Neuronal stem cell (in vitro differentiated cells): Measurements from ENCODE around the gene MREG.
"Not testable (repeated sequence)": the region's sequence is repeated elsewhere in the genome, so short reads cannot be mapped to it uniquely, and the experiment has no call there.

ENCODE experiments used
- DNase-seq: peaks from one replicate; pipeline ENCODE4 v3.0.0-alpha.2; 2013; ENCODE audit warnings: low spot score
- H2AFZ ChIP-seq: one replicate; pipeline ENCODE4 v1.6.1; 2013; ENCODE audit warnings: mild to moderate bottlenecking, low read length, inconsistent platforms
- H2AK5ac ChIP-seq: 2 replicates; pipeline ENCODE4 v1.6.1; 2013; ENCODE audit warnings: low read depth, mild to moderate bottlenecking, inconsistent platforms, low read length, moderate library complexity, mixed read lengths
- H2BK120ac ChIP-seq: 2 replicates; pipeline ENCODE4 v1.6.1; 2013; ENCODE audit warnings: low read depth, mild to moderate bottlenecking, inconsistent platforms, low read length, moderate library complexity, mixed read lengths
- H2BK12ac ChIP-seq: one replicate; pipeline ENCODE4 v1.6.1; 2013; ENCODE audit warnings: low read length, inconsistent platforms
- H2BK15ac ChIP-seq: 2 replicates; pipeline ENCODE4 v1.6.1; 2013; ENCODE audit warnings: mild to moderate bottlenecking, low read length, inconsistent platforms, mixed read lengths
- H2BK5ac ChIP-seq: one replicate; pipeline ENCODE4 v1.6.1; 2013; ENCODE audit warnings: inconsistent platforms, mild to moderate bottlenecking, low read length, moderate library complexity
- H3K14ac ChIP-seq: one replicate; pipeline ENCODE4 v1.6.1; 2013; ENCODE audit warnings: low read length, inconsistent platforms
- H3K18ac ChIP-seq: 2 replicates; pipeline ENCODE4 v1.6.1; 2013; ENCODE audit warnings: low read length, inconsistent platforms
- H3K23ac ChIP-seq: 2 replicates; pipeline ENCODE4 v1.6.1; 2013; ENCODE audit warnings: low read depth, mild to moderate bottlenecking, mixed read lengths, low read length, inconsistent platforms; ENCODE audit not compliant: poor library complexity
- H3K27ac ChIP-seq: replicated peaks from 3 replicates; pipeline ENCODE4 v1.5.1; 2013; ENCODE audit warnings: low read length, inconsistent platforms
- H3K27me3 ChIP-seq, 3 experiments: 2 replicates each; pipeline ENCODE4 v1.6.1; 2013; ENCODE audit warnings: low read length in 3 of 3, mild to moderate bottlenecking in 2 of 3, inconsistent platforms in 1 of 3, low read depth in 1 of 3, mixed read lengths in 1 of 3, moderate library complexity in 1 of 3; ENCODE audit not compliant: control insufficient read depth in 3 of 3, insufficient read depth in 3 of 3
- H3K36me3 ChIP-seq, 2 donors: replicated peaks in 1 of 2; 2 replicates each; pipeline ENCODE4 v1.6.1; 2013; ENCODE audit warnings: low read length in 2 of 2; ENCODE audit not compliant: control insufficient read depth in 2 of 2, insufficient read depth in 2 of 2
- H3K4ac ChIP-seq: 2 replicates; pipeline ENCODE4 v1.6.1; 2013; ENCODE audit warnings: inconsistent platforms, mild to moderate bottlenecking, low read length, moderate library complexity
- H3K4me1 ChIP-seq, 2 donors: 1 replicate in 1 of 2; 2 replicates in 1 of 2; pipeline ENCODE4 v1.6.1; 2013; ENCODE audit warnings: low read length in 2 of 2, low read depth in 1 of 2; ENCODE audit not compliant: control insufficient read depth in 2 of 2, insufficient read depth in 1 of 2
- H3K4me2 ChIP-seq: one replicate; pipeline ENCODE4 v1.6.1; 2013; ENCODE audit warnings: mild to moderate bottlenecking, low read length, inconsistent platforms; ENCODE audit not compliant: insufficient read depth, poor library complexity, severe bottlenecking
- H3K4me3 ChIP-seq, 2 donors: 2 replicates each; pipeline ENCODE4 v1.5.1; 2013; ENCODE audit warnings: low read length in 2 of 2, mild to moderate bottlenecking in 2 of 2, inconsistent platforms in 1 of 2, moderate library complexity in 1 of 2
- H3K79me1 ChIP-seq: one replicate; pipeline ENCODE4 v1.6.1; 2013; ENCODE audit warnings: low read depth, mild to moderate bottlenecking, inconsistent platforms, low read length, moderate library complexity
- H3K9ac ChIP-seq: one replicate; pipeline ENCODE4 v1.6.1; 2013; ENCODE audit warnings: mild to moderate bottlenecking, low read depth, low read length, inconsistent platforms; ENCODE audit not compliant: poor library complexity
- H3K9me3 ChIP-seq, 2 donors: replicated peaks in 1 of 2; 2 replicates each; pipeline versions ENCODE3 to v1.6.1; 2013; ENCODE audit warnings: low read length in 2 of 2, mild to moderate bottlenecking in 2 of 2, inconsistent platforms in 1 of 2, low read depth in 1 of 2, mixed read lengths in 1 of 2, moderate library complexity in 1 of 2; ENCODE audit not compliant: control insufficient read depth in 2 of 2, insufficient read depth in 1 of 2
- H4K8ac ChIP-seq: one replicate; pipeline ENCODE4 v1.6.1; 2013; ENCODE audit warnings: low read depth, mild to moderate bottlenecking, inconsistent platforms, low read length, moderate library complexity
- H4K91ac ChIP-seq: one replicate; pipeline ENCODE4 v1.6.1; 2013; ENCODE audit warnings: low read length, low read depth, mild to moderate bottlenecking, inconsistent platforms; ENCODE audit not compliant: poor library complexity
- WGBS, 2 donors: extraction: QIAGEN DNeasy Blood & Tissue Kit; methylation state at CpG; one replicate each; pipeline ENCODE4 v1.1.7; 2013; ENCODE audit warnings: missing lambda C conversion rate in 2 of 2, mixed read lengths in 1 of 2; ENCODE audit not compliant: insufficient read length in 2 of 2, insufficient replicate concordance in 1 of 2; ENCODE audit errors: extremely low coverage in 2 of 2; 5-methylcytosine and 5-hydroxymethylcytosine counted together

MREG gene

GRCh38 chr2:216012133-216012829 lies 1.1 kb downstream of the MREG start:
- Histone ChIP-seq H4K91ac (no peak overlapping the region), H3K9ac (no peak overlapping the region), H2BK12ac (no peak overlapping the region), H3K23ac (no peak overlapping the region), H2AFZ (peak overlapping the region; percentile 99), H3K4me1 (peaks cover 2 to 14% of the 10 kb centered on the region in 2 donors), H3K27ac (no peak overlapping the region), H2BK5ac (no peak overlapping the region), H2AK5ac (no peak overlapping the region), H3K18ac (no peak overlapping the region), H3K79me1 (no peaks in the 10 kb centered on the region), H3K27me3 (no peaks in the 10 kb centered on the region), H3K4me3 (peak overlapping the region in 1 of 2 donors; percentile 69), H3K4ac (no peak overlapping the region), H2BK120ac (no peak overlapping the region), H3K4me2 (peak overlapping the region; percentile 60), H3K36me3 (no peaks in the 10 kb centered on the region), H3K9me3 (no peaks in the 10 kb centered on the region), H2BK15ac (no peak overlapping the region), H4K8ac (no peak overlapping the region), H3K14ac (no peak overlapping the region)
- DNase-seq = no peak
- WGBS, 2 donors = no CpG with 5 or more reads among the region's 6 CpGs

DNA sequence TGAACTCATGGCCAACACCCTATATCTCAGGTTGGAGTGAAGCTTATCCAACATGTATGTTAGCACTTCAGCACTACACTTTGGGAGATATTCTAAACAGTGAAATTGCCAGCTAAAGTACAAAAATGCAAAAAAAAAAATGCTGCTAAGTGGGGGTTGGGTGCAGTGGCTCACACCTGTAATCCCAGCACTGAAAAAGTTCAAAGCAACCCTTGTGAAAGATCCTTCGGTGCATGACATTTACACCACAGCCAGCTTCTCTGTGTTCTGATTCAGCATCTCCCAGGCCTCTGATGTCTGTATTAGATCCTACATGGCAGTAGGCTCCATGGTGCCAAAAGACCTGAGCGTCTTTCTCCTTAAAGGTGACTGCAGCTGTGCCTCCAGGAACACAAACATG lies 4.1 kb downstream of the MREG start:
- H2BK12ac ChIP-seq, H2AFZ ChIP-seq, H4K91ac ChIP-seq, H3K27ac ChIP-seq, H2BK5ac ChIP-seq, H3K36me3 ChIP-seq, H3K4me3 ChIP-seq, H3K4me2 ChIP-seq, H4K8ac ChIP-seq, H3K79me1 ChIP-seq, H3K23ac ChIP-seq, H3K4ac ChIP-seq, DNase-seq, H3K9ac ChIP-seq, H2BK15ac ChIP-seq, H2BK120ac ChIP-seq, H3K27me3 ChIP-seq, H3K9me3 ChIP-seq, H3K14ac ChIP-seq, H3K18ac ChIP-seq, H2AK5ac ChIP-seq: not testable (repeated sequence)
- H3K4me1 ChIP-seq = peaks cover 9 to 19% of the 10 kb centered on the region in 2 donors
- WGBS, 2 donors = no CpG with 5 or more reads among the region's 2 CpGs

- H3K18ac ChIP-seq = no peak overlapping the region
- no peak overlapping the region for H3K4me3 ChIP-seq
- no peak overlapping the region for H3K23ac ChIP-seq
- no peak overlapping the region for H4K91ac ChIP-seq
- no peak overlapping the region for H2BK5ac ChIP-seq
- no peak for DNase-seq
- no peak overlapping the region for H3K4ac ChIP-seq
- H3K27me3 ChIP-seq = no peaks in the 10 kb centered on the region
- H3K79me1 ChIP-seq = no peaks in the 10 kb centered on the region
- no peaks in the 10 kb centered on the region for H3K36me3 ChIP-seq
- H3K4me2 ChIP-seq = no peak overlapping the region
- no peak overlapping the region for H2BK120ac ChIP-seq
- no peak overlapping the region for H3K14ac ChIP-seq
- H2AK5ac ChIP-seq = no peak overlapping the region
- no peak overlapping the region for H2AFZ ChIP-seq
- H3K4me1 ChIP-seq = peaks cover 9 to 14% of the 10 kb centered on the region in 2 donors
- no peak overlapping the region for H2BK12ac ChIP-seq
- H3K9me3 ChIP-seq = no peaks in the 10 kb centered on the region
- H3K9ac ChIP-seq = no peak overlapping the region
- no peak overlapping the region for H4K8ac ChIP-seq
- no CpG with 5 or more reads among the region's 3 CpGs for WGBS, 2 donors
- no peak overlapping the region for H3K27ac ChIP-seq
- no peak overlapping the region for H2BK15ac ChIP-seq
Measured at GRCh38 chr2:216008387-216008786, 5.0 kb downstream of the MREG start.

DNA sequence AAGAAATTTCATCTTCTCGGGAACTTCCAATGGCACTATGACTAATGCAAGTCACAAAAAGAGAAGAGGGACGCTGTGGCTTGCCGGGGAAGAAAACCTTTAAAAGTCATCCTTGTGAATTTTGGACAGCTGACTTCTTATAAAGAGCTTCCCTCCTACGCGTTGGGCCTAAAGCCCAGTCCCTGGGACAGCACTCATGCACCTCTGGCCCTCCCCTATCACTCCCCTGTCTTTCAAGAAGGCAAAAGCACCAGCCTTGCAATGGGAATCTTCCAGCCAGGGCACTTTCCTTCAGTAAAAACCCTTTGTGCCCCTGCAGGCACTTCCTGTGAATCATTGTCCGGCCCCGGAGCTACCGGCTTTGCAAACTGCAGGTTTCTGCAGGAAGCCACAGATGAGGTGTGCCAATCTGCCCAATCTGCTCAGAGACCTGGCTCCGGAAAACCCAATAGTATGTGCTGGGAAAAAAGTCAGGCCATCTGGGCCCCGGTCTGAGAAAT lies 7.1 kb downstream of the MREG start:
- Histone ChIP-seq H3K27me3 (no peaks in the 10 kb centered on the region), H3K18ac (peak overlapping the region; percentile 29), H3K36me3 (no peaks in the 10 kb centered on the region), H3K4me3 (no peak overlapping the region), H3K9me3 (no peaks in the 10 kb centered on the region), H3K23ac (no peak overlapping the region), H2BK12ac (no peak overlapping the region), H2AK5ac (no peak overlapping the region), H2AFZ (peak overlapping the region; percentile 67), H3K4me2 (no peak overlapping the region), H3K14ac (no peak overlapping the region), H3K27ac (peak overlapping the region; percentile 53), H3K4ac (no peak overlapping the region), H4K8ac (no peak overlapping the region), H2BK15ac (no peak overlapping the region), H3K79me1 (no peaks in the 10 kb centered on the region), H2BK5ac (no peak overlapping the region), H3K9ac (no peak overlapping the region), H3K4me1 (peaks cover 5 to 17% of the 10 kb centered on the region in 2 donors), H2BK120ac (no peak overlapping the region), H4K91ac (no peak overlapping the region)
- DNase-seq = no peak
- no CpG with 5 or more reads among the region's 10 CpGs for WGBS, 2 donors
